Colonic mucosa (tissue), 4 donors: ENCODE measurements around the gene MRPS33. TPM values are rescaled to one million over a fixed set of nuclear protein-coding genes. Genes with fewer than 3 reads are reported as not detected.

Experiments
- DNase-seq: peaks from one replicate; pipeline ENCODE4 v3.0.0-alpha.2; 2020
- H3K27ac ChIP-seq: fragments of 200-600 bp; one replicate; pipeline ENCODE4 v1.8.0; 2021
- H3K27me3 ChIP-seq: fragments of 200-600 bp; one replicate; pipeline ENCODE4 v1.8.0; 2021
- H3K36me3 ChIP-seq: fragments of 200-600 bp; one replicate; pipeline ENCODE4 v1.8.0; 2021
- H3K4me1 ChIP-seq: fragments of 200-600 bp; one replicate; pipeline ENCODE4 v1.8.0; 2021; ENCODE audit warnings: mild to moderate bottlenecking
- H3K4me3 ChIP-seq: fragments of 200-600 bp; one replicate; pipeline ENCODE4 v1.8.0; 2021
- H3K9ac ChIP-seq, 2 donors: one replicate each; pipeline ENCODE4 v1.7.0; 2013; ENCODE audit warnings: control low read depth in 2 of 2, low read depth in 2 of 2, low read length in 2 of 2
- H3K9me3 ChIP-seq: fragments of 200-600 bp; one replicate; pipeline ENCODE4 v1.8.0; 2021
- CTCF ChIP-seq: fragments of 200-600 bp; IDR thresholded peaks from one replicate; pipeline ENCODE4 v1.8.0; 2022; ENCODE audit warnings: antibody characterized with exemption, mild to moderate bottlenecking
- intact Hi-C: fragments of 100-400 bp; cut with DNase I; formaldehyde crosslinking; loops from one replicate; pipeline ENCODE4 v1.14.1; 2022
- total RNA-seq, 2 donors: library from RNA; stranded (reverse); fragmentation: NEBNext Ultra II Directional in 1 of 2; extraction: Animal tissue kit (Norgen Biotek cat#: 25700) in 1 of 2; gene quantifications; one replicate each; pipeline ENCODE4 v1.2.1, GENCODE V29; 2021
- donor health status: healthy.
- donor health status: DM: no; HTN: no; CAD: no.
- donor health status: DM: no; HTN: no; CAD: no.

The MRPS33 gene
- total RNA-seq, 2 donors from 2014 or later: 77.3 to 123 TPM

- intact Hi-C loops: no loop called here
- Histone ChIP-seq H3K9ac (peak overlapping the region; percentile 62 to 87), H3K27ac (peak overlapping the region; percentile 67), H3K36me3 (no peaks in the 10 kb centered on the region), H3K4me1 (peaks cover 6% of the 10 kb centered on the region), H3K9me3 (no peaks in the 10 kb centered on the region), H3K27me3 (no peaks in the 10 kb centered on the region), H3K4me3 (peak overlapping the region; percentile 40)
- TF ChIP-seq CTCF: no peak
- peak; percentile 21 for DNase-seq
These were observed 628 bp downstream of the MRPS33 start for GRCh38 chr7:141014125-141014523.

GRCh38 chr7:141013345-141013715, 1.4 kb downstream of the MRPS33 start:
- Histone ChIP-seq H3K9me3 (no peaks in the 10 kb centered on the region), H3K4me1 (peaks cover 6% of the 10 kb centered on the region), H3K36me3 (no peaks in the 10 kb centered on the region), H3K4me3 (peak overlapping the region; percentile 40), H3K9ac (peak overlapping the region in 1 of 2 donors; percentile 87), H3K27ac (no peak overlapping the region), H3K27me3 (no peaks in the 10 kb centered on the region)
- intact Hi-C loops: no loop called here
- no peak for TF ChIP-seq CTCF
- DNase-seq: no peak

- no peak for TF ChIP-seq CTCF
- Histone ChIP-seq H3K36me3 (no peaks in the 10 kb centered on the region), H3K27me3 (no peaks in the 10 kb centered on the region), H3K27ac (no peak overlapping the region), H3K9me3 (no peaks in the 10 kb centered on the region), H3K4me1 (peaks cover 6% of the 10 kb centered on the region), H3K9ac (peak overlapping the region in 1 of 2 donors; percentile 22), H3K4me3 (no peak overlapping the region)
- intact Hi-C loops: no loop called here
- no peak for DNase-seq
These were observed 1.9 kb downstream of the MRPS33 start for GRCh38 chr7:141012696-141013344.

GRCh38 chr7:141012044-141012685, 2.6 kb downstream of the MRPS33 start:
- Histone ChIP-seq H3K27ac (no peak overlapping the region), H3K9me3 (no peaks in the 10 kb centered on the region)
- DNase-seq: peak; percentile 81

GRCh38 chr7:141011443-141011842, 3.3 kb downstream of the MRPS33 start:
- Histone ChIP-seq H3K27me3 (no peaks in the 10 kb centered on the region), H3K9me3 (no peaks in the 10 kb centered on the region), H3K9ac (no peak overlapping the region), H3K4me1 (peaks cover 6% of the 10 kb centered on the region), H3K4me3 (no peak overlapping the region), H3K27ac (no peak overlapping the region), H3K36me3 (no peaks in the 10 kb centered on the region)
- intact Hi-C loops: loop anchor here (2.0 kb wide), 1 partner anchor 201 kb away; no protein-coding TSS in a partner anchor
- TF ChIP-seq CTCF: no peak
- no peak for DNase-seq

More at GRCh38 chr7:141012044-141012685, 2.6 kb downstream of the MRPS33 start:
- peak; percentile 50 for TF ChIP-seq CTCF
- Histone ChIP-seq H3K27me3 (no peaks in the 10 kb centered on the region), H3K4me1 (peaks cover 6% of the 10 kb centered on the region), H3K36me3 (no peaks in the 10 kb centered on the region), H3K4me3 (no peak overlapping the region), H3K9ac (peak overlapping the region in 1 of 2 donors; percentile 22)
- intact Hi-C loops: no loop called here
